Measurements from ENCODE around the gene OBP2B. TPM values are rescaled to one million over a fixed set of nuclear protein-coding genes. Genes with fewer than 3 reads are reported as not detected.

OBP2B gene
- total RNA-seq, 2 experiments from 2014 or later = not detected

DNA sequence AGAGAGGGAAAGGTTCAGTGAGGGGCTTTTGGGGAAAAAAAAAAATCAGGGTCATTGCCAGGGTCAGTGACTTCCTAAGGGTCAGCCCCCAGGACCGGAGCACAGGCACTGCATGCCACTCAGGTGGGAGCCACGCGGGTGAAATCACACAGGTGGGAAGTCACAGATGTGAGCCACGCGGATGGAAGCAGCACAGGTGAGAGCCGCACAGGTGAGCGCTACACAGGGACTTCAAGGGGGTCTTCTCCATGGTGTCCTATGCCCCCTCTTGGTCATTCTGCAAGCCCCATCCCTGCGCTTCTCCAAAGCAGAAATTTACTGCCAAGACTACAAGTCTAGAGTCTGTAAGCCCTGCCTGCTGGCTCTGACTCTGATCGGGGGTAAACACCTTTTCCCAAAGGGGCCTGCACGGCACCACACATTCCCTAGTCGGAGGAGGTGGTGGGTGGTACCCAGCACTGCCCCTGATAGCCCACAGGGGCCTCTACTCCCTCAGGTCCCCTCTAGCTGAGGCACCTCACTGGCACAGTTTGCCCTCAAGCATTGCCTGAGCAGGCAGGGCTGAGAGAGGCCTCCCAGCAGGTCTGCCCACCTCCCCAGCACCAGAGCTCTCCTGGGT, 18.3 kb upstream of the OBP2B start:
- Histone ChIP-seq H3K4me1 (ENCODE audit: insufficient read depth, low read length, poor library complexity, severe bottlenecking) (no peaks in the 10 kb centered on the region), H3K4me2 (ENCODE audit: low read length) (no peak overlapping the region), H3K9me3 (ENCODE audit: low read length) (no peaks in the 10 kb centered on the region), H2AFZ (ENCODE audit: low read length) (no peak overlapping the region), H3K79me2 (ENCODE audit: insufficient read depth, low read depth, low read length) (no peaks in the 10 kb centered on the region), H3K4me3 (ENCODE audit: low read depth, low read length, poor library complexity, severe bottlenecking) (no peak overlapping the region), H3K9me2 (ENCODE audit: insufficient read depth, low read length) (no peaks in the 10 kb centered on the region), H3K27ac (ENCODE audit: low read depth, low read length, poor library complexity, severe bottlenecking) (no peak overlapping the region), H3K36me3 (ENCODE audit: insufficient read depth, low read length) (no peaks in the 10 kb centered on the region), H4K20me1 (ENCODE audit: insufficient read depth, low read length) (no peaks in the 10 kb centered on the region)
- TF ChIP-seq EZH2phosphoT487 (IDR thresholded peaks at IDR 0.05; ENCODE audit: borderline replicate concordance, low read depth, low read length) = no peak
- TF ChIP-seq, protein P1, sequence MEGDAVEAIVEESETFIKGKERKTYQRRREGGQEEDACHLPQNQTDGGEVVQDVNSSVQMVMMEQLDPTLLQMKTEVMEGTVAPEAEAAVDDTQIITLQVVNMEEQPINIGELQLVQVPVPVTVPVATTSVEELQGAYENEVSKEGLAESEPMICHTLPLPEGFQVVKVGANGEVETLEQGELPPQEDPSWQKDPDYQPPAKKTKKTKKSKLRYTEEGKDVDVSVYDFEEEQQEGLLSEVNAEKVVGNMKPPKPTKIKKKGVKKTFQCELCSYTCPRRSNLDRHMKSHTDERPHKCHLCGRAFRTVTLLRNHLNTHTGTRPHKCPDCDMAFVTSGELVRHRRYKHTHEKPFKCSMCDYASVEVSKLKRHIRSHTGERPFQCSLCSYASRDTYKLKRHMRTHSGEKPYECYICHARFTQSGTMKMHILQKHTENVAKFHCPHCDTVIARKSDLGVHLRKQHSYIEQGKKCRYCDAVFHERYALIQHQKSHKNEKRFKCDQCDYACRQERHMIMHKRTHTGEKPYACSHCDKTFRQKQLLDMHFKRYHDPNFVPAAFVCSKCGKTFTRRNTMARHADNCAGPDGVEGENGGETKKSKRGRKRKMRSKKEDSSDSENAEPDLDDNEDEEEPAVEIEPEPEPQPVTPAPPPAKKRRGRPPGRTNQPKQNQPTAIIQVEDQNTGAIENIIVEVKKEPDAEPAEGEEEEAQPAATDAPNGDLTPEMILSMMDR (conservative IDR thresholded peaks at IDR 0.05; ENCODE audit: low read length) = no peak
- CTCF ChIA-PET (ENCODE audit: unreplicated experiment) = no interaction called here
- DNase-seq (ENCODE audit: low spot score) = no peak
- intact Hi-C loops (cut with micrococcal nuclease; ENCODE audit: unreplicated experiment) = no loop called here
- BruUV-seq (replicated peaks) = no TSS peak
- POLR2A ChIA-PET = no interaction called here

DNA sequence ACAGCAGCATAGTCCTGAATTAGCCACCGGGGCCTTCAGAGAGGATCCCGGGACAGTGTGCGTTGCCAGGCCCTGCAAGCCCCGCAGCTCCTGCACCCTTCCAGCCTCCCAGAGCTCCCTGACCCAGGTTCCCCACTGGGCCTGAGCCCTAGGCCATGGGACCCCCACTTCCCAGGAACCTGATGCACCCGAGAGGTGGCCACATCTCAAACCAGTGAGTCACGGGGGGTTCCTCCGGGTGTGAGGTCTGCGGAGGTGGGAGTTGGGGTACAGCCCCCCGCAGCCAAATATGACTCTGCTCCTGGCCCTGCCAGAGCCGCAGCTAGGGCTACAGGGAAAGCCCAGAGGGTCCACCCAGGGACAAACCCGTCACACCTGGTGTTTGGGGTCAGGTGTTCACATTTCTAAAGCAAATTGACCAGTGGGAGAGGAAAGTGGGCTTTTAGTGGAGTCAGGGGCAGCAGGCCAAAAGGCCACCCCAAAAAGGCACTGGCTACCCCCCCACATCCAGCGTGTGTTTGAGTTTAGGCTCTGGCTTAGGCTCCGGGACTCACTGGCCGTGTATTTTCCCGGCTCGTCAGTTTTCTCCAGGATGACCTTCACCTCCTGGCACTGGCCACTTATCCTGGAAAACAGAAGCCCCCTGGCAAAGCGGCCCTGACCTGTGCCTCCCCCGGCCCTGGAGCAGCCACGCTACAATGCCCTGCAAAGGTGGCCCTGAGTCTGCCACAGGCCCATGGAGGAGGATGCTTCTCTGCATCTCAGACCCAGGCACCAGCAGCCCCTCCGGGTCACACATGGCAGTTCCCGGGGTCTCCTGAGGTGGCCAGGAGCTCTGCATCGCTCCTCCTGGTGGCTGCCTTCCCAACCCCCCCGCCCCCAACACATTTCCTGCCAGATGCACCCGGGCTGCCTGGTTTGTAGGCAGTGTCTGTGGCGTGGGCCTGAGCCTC, 17.4 kb upstream of the OBP2B start:
- Histone ChIP-seq H3K4me3 (ENCODE audit: low read depth, low read length, poor library complexity, severe bottlenecking) (no peak overlapping the region), H2AFZ (ENCODE audit: low read length) (no peak overlapping the region), H3K4me2 (ENCODE audit: low read length) (no peak overlapping the region), H3K36me3 (ENCODE audit: insufficient read depth, low read length) (no peaks in the 10 kb centered on the region), H3K4me1 (ENCODE audit: insufficient read depth, low read length, poor library complexity, severe bottlenecking) (no peaks in the 10 kb centered on the region), H3K9me3 (ENCODE audit: low read length) (no peaks in the 10 kb centered on the region), H3K27ac (ENCODE audit: low read depth, low read length, poor library complexity, severe bottlenecking) (no peak overlapping the region), H3K79me2 (ENCODE audit: insufficient read depth, low read depth, low read length) (no peaks in the 10 kb centered on the region), H4K20me1 (ENCODE audit: insufficient read depth, low read length) (no peaks in the 10 kb centered on the region), H3K9me2 (ENCODE audit: insufficient read depth, low read length) (no peaks in the 10 kb centered on the region)
- ChIA-PET POLR2A (no interaction called here), CTCF (ENCODE audit: unreplicated experiment) (no interaction called here)
- TF ChIP-seq EZH2phosphoT487 (IDR thresholded peaks at IDR 0.05; ENCODE audit: borderline replicate concordance, low read depth, low read length) = no peak
- TF ChIP-seq, protein P1 (conservative IDR thresholded peaks at IDR 0.05; ENCODE audit: low read length) = no peak
- intact Hi-C loops (cut with micrococcal nuclease; ENCODE audit: unreplicated experiment) = no loop called here
- DNase-seq (ENCODE audit: low spot score) = no peak
- BruUV-seq (replicated peaks) = no TSS peak
